HepG2 (cell line): ENCODE data around the gene IRX2. TPM values are rescaled to one million over a fixed set of nuclear protein-coding genes. Genes with fewer than 3 reads are reported as not detected.

Experiments
- ATAC-seq: fragments of 200-7000 bp; cut with Tn5 transposase; 3 replicates; pipeline ENCODE4 v1.9.1; 2020; ENCODE audit warnings: mild to moderate bottlenecking, moderate library complexity
- BruUV-seq: library from RNA; stranded (reverse); fragments of 400-500 nt; replicated peaks from 2 replicates; lab custom pipeline; 2021; lab: Mats Ljungman, UMichigan
- CTCF ChIA-PET: fragments of 300-600 bp; formaldehyde crosslinking; extraction: SDS; loops from one replicate; lab custom pipeline; 2021; ENCODE audit warnings: low total read pairs, inconsistent platforms, low intra/inter-chr PET ratio; lab: Yijun Ruan, JAX
- POLR2A ChIA-PET: fragments of 350-600 bp; sonication (Branson Sonifier 250); formaldehyde crosslinking; loops from one replicate; lab custom pipeline; 2020; ENCODE audit warnings: antibody characterized with exemption, inconsistent platforms; lab: Yijun Ruan, JAX
- DNase-seq: peaks from one replicate; pipeline ENCODE4 v3.0.0-alpha.2; 2015; ENCODE audit warnings: low spot score
- FAIRE-seq: peaks from 3 replicates; lab custom pipeline; 2011; peaks lifted over from hg19 to GRCh38; lab: Jason Lieb, UNC
- H2AFZ ChIP-seq: one replicate; pipeline ENCODE4 v1.6.1; 2011; ENCODE audit warnings: low read length, inconsistent platforms
- H3K27ac ChIP-seq: fragments of 300-600 bp; 3 replicates; pipeline ENCODE4 v1.8.0; 2011; ENCODE audit warnings: mixed run types, mild to moderate bottlenecking, mixed read lengths, low read length, inconsistent platforms; ENCODE audit not compliant: insufficient read depth; ENCODE audit errors: extremely low read length
- H3K27me3 ChIP-seq, 2 experiments: fragments of 200-600 bp in 1 of 2; 2 replicates in 1 of 2; 3 replicates in 1 of 2; pipeline versions ENCODE4 v1.6.0 to v1.8.0; 2011; ENCODE audit warnings: low read length in 2 of 2, mild to moderate bottlenecking in 2 of 2, moderate library complexity in 2 of 2, inconsistent platforms in 1 of 2; ENCODE audit not compliant: insufficient read depth in 2 of 2, control insufficient read depth in 1 of 2
- H3K36me3 ChIP-seq, 2 experiments: fragments of 200-600 bp in 1 of 2; replicated peaks in 1 of 2; 2 replicates in 1 of 2; 3 replicates in 1 of 2; pipeline versions ENCODE4 v1.5.1 to v1.8.0; 2011; ENCODE audit warnings: low read length in 2 of 2, inconsistent platforms in 1 of 2; ENCODE audit not compliant: insufficient read depth in 2 of 2, control insufficient read depth in 1 of 2
- H3K4me1 ChIP-seq: 2 replicates; pipeline ENCODE4 v1.5.1; 2012; ENCODE audit warnings: low read length, inconsistent platforms; ENCODE audit not compliant: insufficient read depth
- H3K4me2 ChIP-seq: 2 replicates; pipeline ENCODE4 v1.6.0; 2011; ENCODE audit warnings: low read depth, low read length, inconsistent platforms
- H3K4me3 ChIP-seq, 3 experiments: fragments of 200-600 bp in 1 of 3; sonication (generic), shearing (Covaris generic) in 1 of 3; replicated peaks in 1 of 3; 2 replicates each; pipeline ENCODE4 v1.5.1; 2011 to 2016; ENCODE audit warnings: low read length in 3 of 3, inconsistent platforms in 2 of 3, low read depth in 2 of 3, mild to moderate bottlenecking in 2 of 3, control low read depth in 1 of 3, mixed read lengths in 1 of 3; ENCODE audit not compliant: insufficient read depth in 1 of 3
- H3K79me2 ChIP-seq: one replicate; pipeline ENCODE4 v1.6.1; 2011; ENCODE audit warnings: low read length, inconsistent platforms; ENCODE audit not compliant: insufficient read depth
- H3K9ac ChIP-seq: 2 replicates; pipeline ENCODE4 v1.6.0; 2011; ENCODE audit warnings: mild to moderate bottlenecking, low read depth, low read length, inconsistent platforms; ENCODE audit not compliant: insufficient read depth
- H3K9me3 ChIP-seq: 2 replicates; pipeline ENCODE4 v1.5.1; 2012; ENCODE audit warnings: mild to moderate bottlenecking, low read length
- H4K20me1 ChIP-seq: 2 replicates; pipeline ENCODE4 v1.6.0; 2011; ENCODE audit warnings: inconsistent platforms, mild to moderate bottlenecking, low read length, moderate library complexity; ENCODE audit not compliant: insufficient read depth
- BRCA1 ChIP-seq: sonication (generic); formaldehyde crosslinking; IDR thresholded peaks from 2 replicates; pipeline ENCODE4 v1.4.0; 2020; ENCODE audit warnings: missing genetic modification reagents
- CENPT ChIP-seq: sonication (generic); formaldehyde crosslinking; IDR thresholded peaks from 2 replicates; pipeline ENCODE4 v1.8.0; 2022; ENCODE audit warnings: low read depth, mild to moderate bottlenecking, moderate library complexity, missing genetic modification reagents
- DZIP1 ChIP-seq: sonication (generic); formaldehyde crosslinking; IDR thresholded peaks from 2 replicates; pipeline ENCODE4 v1.5.0; 2020; ENCODE audit warnings: mild to moderate bottlenecking, missing genetic modification reagents
- HOXD1 ChIP-seq: sonication (generic); formaldehyde crosslinking; IDR thresholded peaks from 2 replicates; pipeline ENCODE4 v1.5.0; 2020; ENCODE audit warnings: missing genetic modification reagents
- TBL1XR1 ChIP-seq: fragments of 150-350 bp; IDR thresholded peaks from 2 replicates; pipeline ENCODE4 v1.6.1; 2014; ENCODE audit warnings: borderline replicate concordance, low read length; ENCODE audit not compliant: partially characterized antibody
- TGIF2 ChIP-seq: IDR thresholded peaks from 2 replicates; pipeline ENCODE4 v1.6.1; 2016; ENCODE audit warnings: control low read depth, missing compliant biosample characterization
- WGBS: methylation state at CpG from one replicate; pipeline ENCODE4 v1.1.6; 2017; ENCODE audit warnings: low lambda C conversion rate; 5-methylcytosine and 5-hydroxymethylcytosine counted together
- in situ Hi-C: cut with HindIII; loops from 2 replicates; pipeline ENCODE4 v1.10.0; 2017; ENCODE audit warnings: low pct_unique_long_range_greater_than_20kb; ENCODE audit not compliant: extremely low pct_ligation_motif_present
- intact Hi-C: fragments of 100-400 bp; cut with micrococcal nuclease; formaldehyde crosslinking; loops from one replicate; pipeline ENCODE4 v1.10.0; 2022; ENCODE audit not compliant: unreplicated experiment
- polyA plus RNA-seq, 8 experiments: library from polyadenylated mRNA; depleted of rRNA in 3 of 8; stranded (reverse) in 7 of 8; unstranded in 1 of 8; fragments of >200 nt; fragmentation: Illumina TruSeq in 4 of 8; extraction: Trizol in 4 of 8; gene quantifications; 2 replicates each; pipeline versions ENCODE4 v1.2.1 to v1.2.3, GENCODE V29; 2011 to 2016; ENCODE audit warnings: low read depth in 4 of 8, missing spikeins in 1 of 8, mixed read lengths in 1 of 8; ENCODE audit not compliant: insufficient read depth in 1 of 8
- total RNA-seq, 5 experiments: library from RNA; depleted of rRNA; stranded (reverse); fragments of >200 nt; fragmentation: Illumina TruSeq; extraction: Trizol; gene quantifications; 2 replicates each; pipeline ENCODE4 v1.2.3, GENCODE V29; 2016; ENCODE audit warnings: low read depth in 1 of 5
- TF ChIP-seq, protein P1 (sequence below): sonication (generic); formaldehyde crosslinking; IDR thresholded peaks from 2 replicates; pipeline ENCODE4 v1.9.0; 2021; ENCODE audit warnings: missing genetic modification reagents, mild to moderate bottlenecking, borderline replicate concordance
- TF ChIP-seq, protein P2 (sequence below): sonication (generic); formaldehyde crosslinking; IDR thresholded peaks from 2 replicates; pipeline ENCODE4 v1.5.0; 2020; ENCODE audit warnings: mild to moderate bottlenecking, missing genetic modification reagents
- TF ChIP-seq, protein P3 (sequence below): sonication (generic); formaldehyde crosslinking; IDR thresholded peaks from 2 replicates; pipeline ENCODE4 v1.5.0; 2020; ENCODE audit warnings: mild to moderate bottlenecking, missing genetic modification reagents, borderline replicate concordance
- TF ChIP-seq, protein P4 (sequence below): sonication (generic); formaldehyde crosslinking; IDR thresholded peaks from 2 replicates; pipeline ENCODE4 v1.5.0; 2020; ENCODE audit warnings: mild to moderate bottlenecking, missing genetic modification reagents, borderline replicate concordance

Gene IRX2
- total and polyA plus RNA-seq, 2 of the 13 experiments (the other 11 are each of a cell fraction or from before 2014, with no cell fraction given), result not detected

- Histone ChIP-seq H3K4me2 (no peak overlapping the region), H3K27ac (no peak overlapping the region), H3K36me3 (no peaks in the 10 kb centered on the region), H2AFZ (no peak overlapping the region), H3K79me2 (no peaks in the 10 kb centered on the region), H3K9ac (no peak overlapping the region), H3K4me1 (no peaks in the 10 kb centered on the region), H4K20me1 (no peaks in the 10 kb centered on the region), H3K9me3 (no peaks in the 10 kb centered on the region), H3K27me3 (peaks cover 0 to 32% of the 10 kb centered on the region in 2 experiments; a peak in 4 of 5 replicates), H3K4me3 (no peak overlapping the region)
- WGBS, result 70% methylated on average over 27 of the region's 30 CpGs
- DNase-seq (no peak), FAIRE-seq (no peak), ATAC-seq (no peak)
- in situ Hi-C loops, result no loop called here
- ChIA-PET CTCF (no interaction called here), POLR2A (no interaction called here)
- intact Hi-C loops, result no loop called here
- BruUV-seq, result no TSS peak
- TF ChIP-seq BRCA1 (CRISPR knock-in tag) (no peak), HOXD1 (CRISPR knock-in tag) (no peak), CENPT (CRISPR knock-in tag) (no peak), TBL1XR1 (no peak), DZIP1 (CRISPR knock-in tag) (no peak), TGIF2 (no peak)
- TF ChIP-seq, protein P1, sequence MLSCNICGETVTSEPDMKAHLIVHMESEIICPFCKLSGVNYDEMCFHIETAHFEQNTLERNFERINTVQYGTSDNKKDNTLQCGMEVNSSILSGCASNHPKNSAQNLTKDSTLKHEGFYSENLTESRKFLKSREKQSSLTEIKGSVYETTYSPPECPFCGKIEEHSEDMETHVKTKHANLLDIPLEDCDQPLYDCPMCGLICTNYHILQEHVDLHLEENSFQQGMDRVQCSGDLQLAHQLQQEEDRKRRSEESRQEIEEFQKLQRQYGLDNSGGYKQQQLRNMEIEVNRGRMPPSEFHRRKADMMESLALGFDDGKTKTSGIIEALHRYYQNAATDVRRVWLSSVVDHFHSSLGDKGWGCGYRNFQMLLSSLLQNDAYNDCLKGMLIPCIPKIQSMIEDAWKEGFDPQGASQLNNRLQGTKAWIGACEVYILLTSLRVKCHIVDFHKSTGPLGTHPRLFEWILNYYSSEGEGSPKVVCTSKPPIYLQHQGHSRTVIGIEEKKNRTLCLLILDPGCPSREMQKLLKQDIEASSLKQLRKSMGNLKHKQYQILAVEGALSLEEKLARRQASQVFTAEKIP (CRISPR knock-in tag), result no peak
- TF ChIP-seq, protein P2, sequence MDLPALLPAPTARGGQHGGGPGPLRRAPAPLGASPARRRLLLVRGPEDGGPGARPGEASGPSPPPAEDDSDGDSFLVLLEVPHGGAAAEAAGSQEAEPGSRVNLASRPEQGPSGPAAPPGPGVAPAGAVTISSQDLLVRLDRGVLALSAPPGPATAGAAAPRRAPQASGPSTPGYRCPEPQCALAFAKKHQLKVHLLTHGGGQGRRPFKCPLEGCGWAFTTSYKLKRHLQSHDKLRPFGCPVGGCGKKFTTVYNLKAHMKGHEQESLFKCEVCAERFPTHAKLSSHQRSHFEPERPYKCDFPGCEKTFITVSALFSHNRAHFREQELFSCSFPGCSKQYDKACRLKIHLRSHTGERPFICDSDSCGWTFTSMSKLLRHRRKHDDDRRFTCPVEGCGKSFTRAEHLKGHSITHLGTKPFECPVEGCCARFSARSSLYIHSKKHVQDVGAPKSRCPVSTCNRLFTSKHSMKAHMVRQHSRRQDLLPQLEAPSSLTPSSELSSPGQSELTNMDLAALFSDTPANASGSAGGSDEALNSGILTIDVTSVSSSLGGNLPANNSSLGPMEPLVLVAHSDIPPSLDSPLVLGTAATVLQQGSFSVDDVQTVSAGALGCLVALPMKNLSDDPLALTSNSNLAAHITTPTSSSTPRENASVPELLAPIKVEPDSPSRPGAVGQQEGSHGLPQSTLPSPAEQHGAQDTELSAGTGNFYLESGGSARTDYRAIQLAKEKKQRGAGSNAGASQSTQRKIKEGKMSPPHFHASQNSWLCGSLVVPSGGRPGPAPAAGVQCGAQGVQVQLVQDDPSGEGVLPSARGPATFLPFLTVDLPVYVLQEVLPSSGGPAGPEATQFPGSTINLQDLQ, result no peak
- TF ChIP-seq, protein P3, sequence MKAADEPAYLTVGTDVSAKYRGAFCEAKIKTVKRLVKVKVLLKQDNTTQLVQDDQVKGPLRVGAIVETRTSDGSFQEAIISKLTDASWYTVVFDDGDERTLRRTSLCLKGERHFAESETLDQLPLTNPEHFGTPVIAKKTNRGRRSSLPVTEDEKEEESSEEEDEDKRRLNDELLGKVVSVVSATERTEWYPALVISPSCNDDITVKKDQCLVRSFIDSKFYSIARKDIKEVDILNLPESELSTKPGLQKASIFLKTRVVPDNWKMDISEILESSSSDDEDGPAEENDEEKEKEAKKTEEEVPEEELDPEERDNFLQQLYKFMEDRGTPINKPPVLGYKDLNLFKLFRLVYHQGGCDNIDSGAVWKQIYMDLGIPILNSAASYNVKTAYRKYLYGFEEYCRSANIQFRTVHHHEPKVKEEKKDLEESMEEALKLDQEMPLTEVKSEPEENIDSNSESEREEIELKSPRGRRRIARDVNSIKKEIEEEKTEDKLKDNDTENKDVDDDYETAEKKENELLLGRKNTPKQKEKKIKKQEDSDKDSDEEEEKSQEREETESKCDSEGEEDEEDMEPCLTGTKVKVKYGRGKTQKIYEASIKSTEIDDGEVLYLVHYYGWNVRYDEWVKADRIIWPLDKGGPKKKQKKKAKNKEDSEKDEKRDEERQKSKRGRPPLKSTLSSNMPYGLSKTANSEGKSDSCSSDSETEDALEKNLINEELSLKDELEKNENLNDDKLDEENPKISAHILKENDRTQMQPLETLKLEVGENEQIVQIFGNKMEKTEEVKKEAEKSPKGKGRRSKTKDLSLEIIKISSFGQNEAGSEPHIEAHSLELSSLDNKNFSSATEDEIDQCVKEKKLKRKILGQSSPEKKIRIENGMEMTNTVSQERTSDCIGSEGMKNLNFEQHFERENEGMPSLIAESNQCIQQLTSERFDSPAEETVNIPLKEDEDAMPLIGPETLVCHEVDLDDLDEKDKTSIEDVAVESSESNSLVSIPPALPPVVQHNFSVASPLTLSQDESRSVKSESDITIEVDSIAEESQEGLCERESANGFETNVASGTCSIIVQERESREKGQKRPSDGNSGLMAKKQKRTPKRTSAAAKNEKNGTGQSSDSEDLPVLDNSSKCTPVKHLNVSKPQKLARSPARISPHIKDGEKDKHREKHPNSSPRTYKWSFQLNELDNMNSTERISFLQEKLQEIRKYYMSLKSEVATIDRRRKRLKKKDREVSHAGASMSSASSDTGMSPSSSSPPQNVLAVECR (CRISPR knock-in tag), result no peak
- TF ChIP-seq, protein P4, sequence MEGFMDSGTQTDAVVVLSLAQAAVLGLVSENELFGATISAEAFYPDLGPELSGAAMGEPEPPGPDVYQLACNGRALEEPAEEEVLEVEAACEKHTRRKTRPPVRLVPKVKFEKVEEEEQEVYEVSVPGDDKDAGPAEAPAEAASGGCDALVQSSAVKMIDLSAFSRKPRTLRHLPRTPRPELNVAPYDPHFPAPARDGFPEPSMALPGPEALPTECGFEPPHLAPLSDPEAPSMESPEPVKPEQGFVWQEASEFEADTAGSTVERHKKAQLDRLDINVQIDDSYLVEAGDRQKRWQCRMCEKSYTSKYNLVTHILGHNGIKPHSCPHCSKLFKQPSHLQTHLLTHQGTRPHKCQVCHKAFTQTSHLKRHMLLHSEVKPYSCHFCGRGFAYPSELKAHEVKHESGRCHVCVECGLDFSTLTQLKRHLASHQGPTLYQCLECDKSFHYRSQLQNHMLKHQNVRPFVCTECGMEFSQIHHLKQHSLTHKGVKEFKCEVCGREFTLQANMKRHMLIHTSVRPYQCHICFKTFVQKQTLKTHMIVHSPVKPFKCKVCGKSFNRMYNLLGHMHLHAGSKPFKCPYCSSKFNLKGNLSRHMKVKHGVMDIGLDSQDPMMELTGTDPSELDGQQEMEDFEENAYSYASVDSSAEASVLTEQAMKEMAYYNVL, result no peak
Measured at GRCh38 chr5:2755681-2756171, 4.2 kb upstream of the IRX2 start.
